ENCODE results near the gene VAV2. TPM values are rescaled to one million over a fixed set of nuclear protein-coding genes. Genes with fewer than 3 reads are reported as not detected.

The VAV2 gene
- total RNA-seq, 1 donor from 2014 or later = 80.6 TPM

DNA sequence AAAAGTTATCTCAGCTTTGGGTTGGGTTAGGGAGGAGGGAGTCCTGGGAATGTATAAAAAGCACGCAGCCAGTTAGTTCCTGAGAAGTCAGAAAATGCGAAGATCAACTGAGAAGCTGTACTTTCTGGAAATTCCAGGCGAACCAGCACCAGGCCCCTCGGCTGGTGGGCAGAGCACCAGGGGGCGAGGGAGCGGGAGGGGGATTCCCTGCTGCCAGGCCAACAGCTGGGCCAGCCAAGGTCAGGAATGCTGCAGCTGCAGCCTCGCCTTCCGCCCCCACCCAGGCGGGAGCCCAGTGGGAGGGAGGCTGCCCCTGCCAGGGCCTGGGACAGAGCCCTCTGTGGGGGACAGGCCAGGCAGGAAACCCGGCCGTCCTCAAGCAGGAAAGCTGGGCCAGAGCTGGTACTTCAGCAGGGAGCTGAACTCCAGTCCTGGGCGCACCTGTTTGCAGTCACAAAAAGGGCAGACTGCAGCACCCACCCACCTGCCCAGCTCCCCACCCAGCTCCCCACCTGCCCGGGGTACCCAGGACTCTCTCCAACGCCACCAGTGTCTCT, 35.5 kb downstream of the VAV2 start:
- Mint-ChIP-seq H3K27ac (peak overlapping the region; percentile 90), H3K9me3 (ENCODE audit: low read depth) (no peaks in the 10 kb centered on the region), H3K36me3 (ENCODE audit: insufficient read depth) (peaks cover 1% of the 10 kb centered on the region), H3K27me3 (no peaks in the 10 kb centered on the region), H3K4me1 (ENCODE audit: low read depth) (peaks cover 40% of the 10 kb centered on the region), H3K4me3 (ENCODE audit: low read depth) (peak overlapping the region; percentile 32)
- TF ChIP-seq, protein P1, sequence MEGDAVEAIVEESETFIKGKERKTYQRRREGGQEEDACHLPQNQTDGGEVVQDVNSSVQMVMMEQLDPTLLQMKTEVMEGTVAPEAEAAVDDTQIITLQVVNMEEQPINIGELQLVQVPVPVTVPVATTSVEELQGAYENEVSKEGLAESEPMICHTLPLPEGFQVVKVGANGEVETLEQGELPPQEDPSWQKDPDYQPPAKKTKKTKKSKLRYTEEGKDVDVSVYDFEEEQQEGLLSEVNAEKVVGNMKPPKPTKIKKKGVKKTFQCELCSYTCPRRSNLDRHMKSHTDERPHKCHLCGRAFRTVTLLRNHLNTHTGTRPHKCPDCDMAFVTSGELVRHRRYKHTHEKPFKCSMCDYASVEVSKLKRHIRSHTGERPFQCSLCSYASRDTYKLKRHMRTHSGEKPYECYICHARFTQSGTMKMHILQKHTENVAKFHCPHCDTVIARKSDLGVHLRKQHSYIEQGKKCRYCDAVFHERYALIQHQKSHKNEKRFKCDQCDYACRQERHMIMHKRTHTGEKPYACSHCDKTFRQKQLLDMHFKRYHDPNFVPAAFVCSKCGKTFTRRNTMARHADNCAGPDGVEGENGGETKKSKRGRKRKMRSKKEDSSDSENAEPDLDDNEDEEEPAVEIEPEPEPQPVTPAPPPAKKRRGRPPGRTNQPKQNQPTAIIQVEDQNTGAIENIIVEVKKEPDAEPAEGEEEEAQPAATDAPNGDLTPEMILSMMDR (IDR thresholded peaks at IDR 0.05; ENCODE audit: unreplicated experiment) = no peak
- DNase-seq (ENCODE audit: low spot score, unreplicated experiment) = no peak

DNA sequence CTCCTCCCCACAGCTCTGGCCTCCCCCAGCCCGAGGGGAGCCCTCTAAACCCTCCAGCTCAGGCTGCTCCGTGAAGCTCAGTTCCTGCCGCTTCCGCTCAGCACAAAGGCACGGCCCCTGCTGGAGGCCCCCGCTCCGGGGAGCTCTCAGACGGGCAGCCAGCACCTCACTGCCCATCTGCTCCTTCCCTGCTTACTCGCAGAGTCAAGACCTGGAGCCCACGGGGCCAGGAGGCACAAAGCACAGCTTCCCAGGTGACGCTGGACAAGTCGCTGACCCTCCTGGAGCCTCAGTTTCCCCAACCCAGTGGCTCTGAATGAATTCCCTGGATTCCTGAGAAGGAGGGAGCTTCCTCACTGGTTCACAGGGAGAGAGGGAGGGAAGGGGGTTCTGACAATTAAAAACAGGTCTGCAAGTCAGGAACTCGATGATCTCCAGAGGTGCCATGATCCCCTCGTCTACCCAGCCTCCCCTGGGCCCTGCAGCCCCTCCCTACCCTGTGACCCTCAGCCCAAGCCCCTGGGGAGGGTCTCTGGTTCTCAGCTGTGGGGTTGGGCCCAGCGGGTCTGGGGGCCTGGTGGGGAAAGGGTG, 36.2 kb downstream of the VAV2 start:
- Mint-ChIP-seq H3K27me3 (no peaks in the 10 kb centered on the region), H3K4me3 (ENCODE audit: low read depth) (no peak overlapping the region), H3K27ac (peak overlapping the region; percentile 90), H3K9me3 (ENCODE audit: low read depth) (no peaks in the 10 kb centered on the region), H3K36me3 (ENCODE audit: insufficient read depth) (peaks cover 1% of the 10 kb centered on the region), H3K4me1 (ENCODE audit: low read depth) (peaks cover 34% of the 10 kb centered on the region)
- TF ChIP-seq, protein P1 (IDR thresholded peaks at IDR 0.05; ENCODE audit: unreplicated experiment) = peak; percentile 10
- no peak for DNase-seq (ENCODE audit: low spot score, unreplicated experiment)

DNA sequence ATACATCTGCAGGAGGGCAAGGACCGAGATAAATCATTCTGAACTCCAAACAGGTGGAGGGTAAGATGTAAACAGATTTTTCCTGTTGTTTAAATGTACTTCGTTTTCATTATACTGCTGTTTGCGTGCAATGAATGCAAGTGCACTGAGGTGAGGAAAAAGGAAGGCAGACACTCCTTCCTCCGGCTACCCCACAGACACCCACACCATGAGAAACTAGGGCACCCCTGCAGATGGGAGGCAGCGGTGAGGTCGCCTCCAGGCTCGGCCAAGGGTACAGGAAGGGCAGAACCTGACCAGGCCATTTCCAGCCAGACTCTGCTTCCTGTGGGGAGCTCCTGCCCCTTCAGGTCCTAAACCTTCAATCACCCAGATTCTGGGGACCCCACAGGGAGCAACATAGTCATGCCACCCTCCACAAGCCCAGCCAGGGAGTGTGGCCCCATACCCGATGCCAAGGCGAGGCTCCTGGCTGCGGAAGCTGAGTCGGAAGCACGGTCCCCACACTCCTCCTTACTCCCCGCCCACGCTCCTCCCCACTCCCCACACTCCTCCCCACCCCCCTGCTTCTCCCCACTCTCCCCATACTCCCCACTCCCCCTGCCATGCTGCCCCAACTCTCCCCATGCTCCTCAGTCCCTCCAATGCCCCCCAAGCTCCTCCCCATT, 37.1 kb downstream of the VAV2 start:
- no peak for DNase-seq (ENCODE audit: low spot score, unreplicated experiment)
- H3K4me3 Mint-ChIP-seq (ENCODE audit: low read depth) = no peak overlapping the region
- TF ChIP-seq, protein P1 (IDR thresholded peaks at IDR 0.05; ENCODE audit: unreplicated experiment) = no peak
- no peaks in the 10 kb centered on the region for H3K9me3 Mint-ChIP-seq (ENCODE audit: low read depth)
- peaks cover 29% of the 10 kb centered on the region for H3K4me1 Mint-ChIP-seq (ENCODE audit: low read depth)
- H3K36me3 Mint-ChIP-seq (ENCODE audit: insufficient read depth) = peaks cover 1% of the 10 kb centered on the region
- no peaks in the 10 kb centered on the region for H3K27me3 Mint-ChIP-seq
- H3K27ac Mint-ChIP-seq = peak overlapping the region; percentile 75

DNA sequence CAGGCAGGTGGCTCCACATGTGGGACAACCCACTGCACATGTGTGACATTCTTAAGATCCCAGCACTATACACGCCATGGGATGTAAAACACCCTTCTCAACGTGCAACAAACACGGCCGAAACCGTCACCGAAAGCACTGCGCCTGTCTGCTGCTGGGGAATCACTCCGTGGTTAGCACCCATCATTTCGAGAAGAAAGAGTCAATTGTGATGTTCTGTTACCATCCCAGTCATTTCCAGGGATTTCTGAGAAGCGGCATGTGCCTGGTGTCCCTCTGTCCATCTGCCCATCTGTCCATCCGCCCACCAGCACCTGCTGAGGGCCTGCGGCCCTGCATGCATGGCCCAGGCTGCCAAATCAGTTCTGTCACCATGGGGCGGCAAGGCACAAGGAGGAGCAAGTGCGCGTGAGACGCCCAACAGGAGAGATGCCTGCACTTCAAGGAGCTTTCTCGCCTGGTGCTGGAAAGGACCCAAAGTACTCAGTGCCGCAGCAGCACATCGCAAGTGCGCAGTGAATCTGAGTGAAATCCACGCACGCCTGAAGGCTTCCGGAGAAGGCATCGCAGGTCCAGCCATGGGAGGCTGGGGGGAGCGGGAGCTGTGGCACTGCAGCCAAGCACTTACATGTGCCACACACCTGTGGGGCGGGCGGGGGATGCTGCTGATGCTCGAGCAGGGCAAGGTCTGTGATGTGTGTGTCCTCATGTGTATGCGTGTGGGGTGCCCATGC, 38.0 kb downstream of the VAV2 start:
- Mint-ChIP-seq H3K27me3 (no peaks in the 10 kb centered on the region), H3K27ac (peak overlapping the region; percentile 75), H3K4me3 (ENCODE audit: low read depth) (no peak overlapping the region), H3K4me1 (ENCODE audit: low read depth) (peaks cover 24% of the 10 kb centered on the region), H3K36me3 (ENCODE audit: insufficient read depth) (peaks cover 1% of the 10 kb centered on the region), H3K9me3 (ENCODE audit: low read depth) (no peaks in the 10 kb centered on the region)
- no peak for DNase-seq (ENCODE audit: low spot score, unreplicated experiment)
- TF ChIP-seq, protein P1 (IDR thresholded peaks at IDR 0.05; ENCODE audit: unreplicated experiment) = no peak

DNA sequence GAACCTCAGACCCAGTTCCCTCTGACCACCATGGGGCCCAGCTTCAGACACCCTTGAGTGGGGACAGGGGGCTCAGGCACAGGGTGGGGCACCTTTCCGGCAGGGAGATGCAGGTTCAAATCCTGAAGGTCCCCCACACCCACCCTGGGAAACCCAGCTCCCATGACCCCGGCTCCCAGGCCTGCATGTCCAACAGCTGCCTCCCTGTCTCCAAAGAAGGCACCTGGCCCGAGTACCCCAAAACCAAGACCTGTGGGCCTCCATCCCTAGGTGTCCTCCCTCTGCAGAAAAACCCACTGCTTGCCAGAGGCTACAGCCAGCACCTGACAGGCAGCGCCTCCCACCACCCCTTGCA, 38.5 kb downstream of the VAV2 start:
- peaks cover 22% of the 10 kb centered on the region for H3K4me1 Mint-ChIP-seq (ENCODE audit: low read depth)
- peaks cover 1% of the 10 kb centered on the region for H3K36me3 Mint-ChIP-seq (ENCODE audit: insufficient read depth)
- DNase-seq (ENCODE audit: low spot score, unreplicated experiment) = no peak
- H3K4me3 Mint-ChIP-seq (ENCODE audit: low read depth) = no peak overlapping the region
- H3K27ac Mint-ChIP-seq = no peak overlapping the region
- no peaks in the 10 kb centered on the region for H3K27me3 Mint-ChIP-seq
- TF ChIP-seq, protein P1 (IDR thresholded peaks at IDR 0.05; ENCODE audit: unreplicated experiment) = no peak
- H3K9me3 Mint-ChIP-seq (ENCODE audit: low read depth) = no peaks in the 10 kb centered on the region

Measured in progenitor cell of endocrine pancreas (in vitro differentiated cells).